Effector CD8-positive, alpha-beta T cell (primary cell): ENCODE results near the gene NTNG2.

Source experiments
- DNase-seq: peaks from one replicate; lab custom pipeline; 2025; lab: John Stamatoyannopoulos, UW

Gene NTNG2

GRCh38 chr9:132236662-132237311, 74.9 kb downstream of the NTNG2 start:
- DNase-seq: no peak

- no peak for DNase-seq
Observed at GRCh38 chr9:132237481-132237880, 75.6 kb downstream of the NTNG2 start.

GRCh38 chr9:132238026-132238972, 76.4 kb downstream of the NTNG2 start:
- DNase-seq: no peak

- DNase-seq: no peak
Observed at GRCh38 chr9:132238992-132239391, 77.1 kb downstream of the NTNG2 start.

- DNase-seq: no peak
Observed at GRCh38 chr9:132239518-132239917, 77.7 kb downstream of the NTNG2 start.

DNA sequence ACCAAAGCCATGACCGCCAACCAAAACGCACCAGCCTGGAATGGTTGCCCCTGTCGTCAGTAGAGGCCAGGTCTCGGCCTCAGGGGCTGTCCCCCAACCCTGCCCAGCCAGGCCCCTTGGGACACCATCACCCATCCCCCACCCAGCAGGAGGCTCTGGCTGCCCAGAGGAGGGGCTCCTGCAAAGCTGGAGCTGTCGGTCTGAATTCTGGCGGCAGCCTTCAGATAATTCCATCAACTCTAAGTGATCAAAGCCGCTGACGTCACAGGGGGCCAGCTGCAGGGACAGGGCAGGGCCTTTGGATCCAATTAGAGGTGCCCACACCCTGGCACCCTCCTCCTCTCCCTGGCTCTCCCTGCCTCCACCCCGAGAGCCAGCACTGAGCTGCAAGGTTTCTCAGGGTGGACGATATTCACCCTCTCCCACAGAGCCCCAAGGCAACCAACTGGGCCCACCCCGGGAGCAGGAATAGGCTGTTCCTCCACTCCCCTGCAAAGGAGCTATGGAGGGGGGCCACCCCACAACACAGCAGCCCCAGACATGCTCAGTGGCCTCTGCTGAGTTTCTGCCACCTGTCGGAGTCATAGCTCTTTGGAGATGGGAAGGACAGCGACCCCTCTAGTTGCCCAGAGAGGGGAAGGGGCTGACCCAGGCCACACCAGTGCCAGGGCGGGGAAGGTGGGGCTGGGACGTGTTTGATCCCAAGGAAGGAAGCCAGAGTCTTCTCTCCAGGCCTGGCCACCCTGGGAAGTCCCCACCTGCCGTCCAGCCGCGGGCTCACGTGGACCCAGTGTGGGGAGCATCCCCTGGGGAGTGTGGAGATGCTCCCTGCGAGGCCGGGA, 78.4 kb downstream of the NTNG2 start:
- DNase-seq: no peak

- DNase-seq: peak; percentile 100
Observed at GRCh38 chr9:132240841-132241482, 79.1 kb downstream of the NTNG2 start.

DNA sequence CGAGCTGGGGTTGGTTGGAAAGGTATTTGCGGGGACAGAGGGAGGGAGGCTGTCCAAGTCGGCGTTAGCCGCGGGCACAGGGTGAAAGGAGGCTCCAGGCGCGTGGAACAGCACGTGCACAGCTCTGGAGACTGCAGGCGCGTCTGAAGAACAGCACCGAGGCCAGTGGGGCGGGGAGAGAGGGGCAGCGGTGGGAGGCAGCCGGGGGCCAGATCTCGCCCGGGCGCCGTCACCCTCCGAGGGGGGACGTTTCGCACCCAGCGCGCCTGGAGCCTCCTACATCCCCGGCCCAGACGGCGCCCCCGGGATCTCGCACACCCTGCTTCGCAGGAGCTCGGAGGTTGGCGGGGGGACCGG, 79.6 kb downstream of the NTNG2 start:
- no peak for DNase-seq

- DNase-seq: peak; percentile 35
Observed at GRCh38 chr9:132241840-132242620, 80.2 kb downstream of the NTNG2 start.

GRCh38 chr9:132242621-132243155, 80.8 kb downstream of the NTNG2 start:
- DNase-seq: no peak

- DNase-seq: no peak
Observed at GRCh38 chr9:132243156-132244074, 81.6 kb downstream of the NTNG2 start.

DNA sequence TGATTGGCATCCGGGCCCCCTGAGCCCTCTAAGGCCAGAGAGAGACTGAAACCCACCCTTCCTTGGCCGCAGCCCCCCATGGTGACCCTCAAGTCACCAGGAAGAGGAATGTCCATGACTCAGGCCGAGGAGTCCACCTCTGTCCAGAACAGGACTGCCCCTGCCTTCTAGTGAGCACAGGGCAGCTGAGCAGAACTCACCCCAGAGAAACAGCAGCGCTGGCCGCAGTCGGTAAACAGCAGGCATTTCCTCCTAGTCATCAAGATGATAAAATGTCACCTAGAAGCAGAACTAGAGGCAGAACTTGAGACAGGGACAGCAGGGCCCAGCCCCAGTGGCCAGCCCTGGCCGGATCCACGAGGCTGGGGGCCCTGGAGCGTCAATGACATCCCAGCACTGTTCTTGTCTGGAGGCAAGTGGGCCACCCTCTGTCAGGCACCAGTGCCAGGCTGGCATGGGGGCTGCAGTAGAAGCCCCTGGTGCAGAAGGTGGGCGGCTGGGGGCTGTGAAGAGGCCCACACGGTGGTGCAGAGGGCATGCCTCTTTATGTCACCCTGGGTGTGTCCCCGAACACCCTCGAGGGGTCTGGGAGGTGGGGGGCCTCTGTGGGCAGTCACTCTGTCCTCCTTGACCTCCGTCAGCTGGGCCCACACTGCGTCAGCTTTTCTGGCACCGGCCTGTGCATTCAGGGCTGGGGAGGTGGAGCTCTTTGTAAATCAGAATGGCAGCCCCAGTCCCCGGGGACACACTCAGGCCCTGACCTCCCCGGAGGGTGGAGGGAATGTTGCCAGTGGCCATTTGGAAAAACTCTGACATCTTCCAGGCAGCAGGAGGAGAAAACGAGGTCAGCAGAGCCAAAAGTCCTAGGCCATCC, 83.0 kb downstream of the NTNG2 start:
- DNase-seq: no peak

DNA sequence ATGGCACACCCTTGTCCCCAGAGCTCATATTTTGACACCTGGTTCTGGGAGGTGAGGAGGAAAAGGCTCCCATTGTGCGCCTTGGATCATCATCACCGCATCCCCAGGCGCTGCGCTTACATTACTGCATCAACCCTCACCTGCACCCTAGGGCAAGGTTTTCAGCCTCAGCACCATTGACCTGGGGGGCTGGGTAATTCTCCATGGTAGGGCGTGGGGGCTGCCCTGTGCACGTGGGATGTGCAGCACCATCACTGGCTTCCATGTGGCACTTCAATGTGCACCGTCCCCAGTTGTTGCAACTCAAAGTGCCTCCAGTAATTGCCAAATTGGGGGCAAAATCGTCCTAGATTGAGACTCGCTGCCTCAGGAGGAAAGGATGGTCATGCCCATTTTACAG, 83.6 kb downstream of the NTNG2 start:
- DNase-seq: no peak

DNA sequence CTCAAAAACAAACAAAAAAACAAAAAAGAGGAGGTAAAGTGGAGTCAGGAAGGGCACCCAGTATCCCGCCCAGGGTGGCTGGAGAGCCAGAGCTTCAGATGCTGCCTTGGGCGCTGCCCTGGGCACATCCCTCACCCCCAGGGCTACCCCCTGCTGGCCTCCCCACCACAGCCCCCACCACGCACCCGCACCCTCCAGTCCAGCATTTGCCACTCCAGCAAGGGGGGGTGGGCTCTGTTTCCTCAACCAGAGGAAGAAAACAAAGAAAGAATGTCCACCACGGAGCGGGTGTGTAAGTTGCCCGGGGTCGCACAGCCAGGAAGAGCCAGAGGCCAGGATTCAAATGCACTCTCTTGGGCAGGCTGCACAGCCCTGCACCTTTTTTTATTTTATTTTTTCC, 86.1 kb downstream of the NTNG2 start:
- no peak for DNase-seq

- no peak for DNase-seq
Observed at GRCh38 chr9:132249123-132249522, 87.3 kb downstream of the NTNG2 start.

DNA sequence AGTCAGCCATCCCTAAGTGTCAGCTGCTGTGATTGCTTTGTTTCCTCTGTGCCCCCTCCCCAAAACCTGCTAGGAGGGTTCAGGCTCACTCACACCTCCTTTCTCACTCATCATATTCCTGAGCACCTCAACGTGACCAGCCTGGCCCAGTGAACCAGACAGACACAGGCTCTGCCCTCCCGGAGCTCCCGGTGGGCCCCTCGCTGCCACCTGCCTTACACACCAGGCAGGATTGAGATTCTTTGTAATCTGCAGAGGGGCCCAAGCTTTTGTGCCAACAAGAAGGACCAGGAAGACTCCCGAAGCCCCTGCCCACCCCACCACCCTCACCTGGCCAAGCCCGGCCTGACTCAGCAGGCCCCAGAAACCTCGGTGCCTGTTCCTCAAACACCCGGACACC, 87.8 kb downstream of the NTNG2 start:
- DNase-seq: no peak

DNA sequence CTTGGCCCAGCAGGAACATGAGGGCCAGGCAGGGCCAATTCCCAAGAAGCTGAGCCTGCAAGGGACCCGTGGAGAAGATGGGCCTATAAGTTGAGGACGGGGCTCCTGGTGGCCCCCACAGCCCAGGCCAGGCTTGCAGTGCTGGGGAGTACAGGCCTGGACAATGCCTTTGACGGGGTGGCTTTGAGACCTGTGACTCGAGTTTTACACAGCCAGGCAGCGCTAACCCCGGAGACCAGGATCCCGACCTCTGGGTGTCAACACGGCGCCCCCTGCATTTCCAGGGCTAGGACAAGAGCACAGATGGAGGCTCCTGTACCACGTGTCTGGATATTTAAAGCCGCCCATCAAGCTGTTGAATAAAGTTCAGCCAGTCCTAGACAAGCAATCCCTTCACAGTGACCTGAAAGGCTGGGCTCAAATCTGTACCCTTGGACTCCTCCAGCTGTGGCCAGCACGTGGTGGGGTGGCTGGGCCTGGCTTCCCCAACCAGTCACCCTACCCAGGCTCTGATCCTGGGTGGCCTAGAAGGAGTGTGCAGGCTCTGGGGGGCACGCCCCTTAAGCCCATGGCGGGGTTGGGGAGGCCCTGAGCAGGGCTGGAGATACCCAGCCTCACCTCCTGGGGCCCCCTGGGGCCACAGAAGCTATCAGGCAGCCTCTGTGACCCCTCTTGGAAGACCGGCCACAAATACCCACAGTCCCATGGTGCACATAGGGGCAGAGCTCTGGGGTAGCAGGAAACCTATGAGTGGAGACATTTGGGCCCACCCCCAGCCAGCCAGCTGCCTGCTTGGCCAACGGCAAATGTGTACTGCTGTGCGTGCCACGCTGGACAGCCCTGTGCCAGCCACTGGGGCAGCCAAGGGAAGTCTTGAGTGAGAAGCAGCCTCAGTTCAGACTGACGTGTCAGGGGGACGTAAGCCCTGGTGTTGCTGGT, 88.7 kb downstream of the NTNG2 start:
- no peak for DNase-seq

DNA sequence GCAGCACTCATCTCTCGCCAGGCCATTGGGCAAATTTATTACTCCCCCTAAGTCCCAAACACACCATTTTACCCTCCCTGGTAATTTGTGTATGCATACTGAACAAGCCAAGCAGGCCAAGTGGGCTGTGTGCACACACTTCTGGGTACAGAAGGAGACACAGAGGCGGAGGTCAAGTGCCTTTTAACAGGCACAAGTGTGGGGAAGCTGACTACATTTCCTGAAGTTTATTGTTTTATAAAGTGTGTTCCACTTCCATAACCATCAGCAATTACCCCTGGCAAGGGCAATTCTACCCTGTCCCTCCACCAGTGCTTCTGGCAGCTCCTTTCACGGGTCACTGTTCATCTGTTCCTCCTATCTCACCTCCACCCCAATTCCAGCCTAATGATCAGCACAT, 99.0 kb downstream of the NTNG2 start:
- no peak for DNase-seq
